ENCODE results near the gene MTG2.

GRCh38 chr20:62214067-62214466 lies 31.2 kb downstream of the MTG2 start:
- TF ChIP-seq POLR2A (IDR thresholded peaks at IDR 0.05) (no peak), CTCF (IDR thresholded peaks at IDR 0.05) (no peak), EP300 (IDR thresholded peaks at IDR 0.05) (no peak)

All from ovary (tissue), 3 donors.